Activated CD4-positive, alpha-beta memory T cell treated with anti-CD3 and anti-CD28 coated beads for 36 hours (primary cell): Measurements from ENCODE around the gene PRR5. TPM values are rescaled to one million over a fixed set of nuclear protein-coding genes. Genes with fewer than 3 reads are reported as not detected.

Experiments used
- CTCF ChIA-PET: fragments of 350-600 bp; sonication (Branson Sonifier 250); formaldehyde crosslinking; loops from one replicate; lab custom pipeline; 2021; ENCODE audit warnings: antibody characterized with exemption, inconsistent platforms; lab: Charles Lee
- POLR2A ChIA-PET: fragments of 350-600 bp; sonication (Branson Sonifier 250); formaldehyde crosslinking; loops from one replicate; lab custom pipeline; 2021; ENCODE audit warnings: antibody characterized with exemption; lab: Charles Lee
- DNase-seq: peaks from one replicate; pipeline ENCODE4 v3.0.0-alpha.2; 2020
- H3K27ac Mint-ChIP-seq: one replicate; pipeline ENCODE4 v1.8.0; 2021; ENCODE audit warnings: mixed read lengths
- H3K27me3 Mint-ChIP-seq: one replicate; pipeline ENCODE4 v1.8.0; 2021; ENCODE audit warnings: mixed read lengths
- H3K36me3 Mint-ChIP-seq: one replicate; pipeline ENCODE4 v1.8.0; 2021; ENCODE audit warnings: mixed read lengths
- H3K4me1 Mint-ChIP-seq: one replicate; pipeline ENCODE4 v1.8.0; 2021; ENCODE audit warnings: low read depth, mixed read lengths
- H3K4me3 Mint-ChIP-seq: one replicate; pipeline ENCODE4 v1.8.0; 2021; ENCODE audit warnings: mild to moderate bottlenecking, mixed read lengths
- H3K9me3 Mint-ChIP-seq: one replicate; pipeline ENCODE4 v1.8.0; 2021; ENCODE audit warnings: mixed read lengths
- intact Hi-C: fragments of 100-400 bp; cut with micrococcal nuclease; formaldehyde crosslinking; loops from one replicate; pipeline ENCODE4 v1.15.1; 2023
- total RNA-seq, 2 experiments: library from RNA; stranded (reverse); gene quantifications; one replicate each; pipeline ENCODE4 v1.2.3, GENCODE V29; 2021

The PRR5 gene
- total RNA-seq, 2 experiments from 2014 or later = 10.3 to 11.8 TPM

- POLR2A ChIA-PET = no interaction called here
- no peak overlapping the region for H3K27ac Mint-ChIP-seq
Observed at GRCh38 chr22:44709881-44710392, 7.9 kb downstream of the PRR5 start.

GRCh38 chr22:44710474-44711240, 8.7 kb downstream of the PRR5 start:
- intact Hi-C loops = no loop called here
- Mint-ChIP-seq H3K4me3 (no peak overlapping the region), H3K36me3 (no peaks in the 10 kb centered on the region)

More at GRCh38 chr22:44709881-44710392, 7.9 kb downstream of the PRR5 start:
- no peaks in the 10 kb centered on the region for H3K27me3 Mint-ChIP-seq
- H3K4me3 Mint-ChIP-seq = no peak overlapping the region
- intact Hi-C loops = no loop called here
- H3K9me3 Mint-ChIP-seq = no peaks in the 10 kb centered on the region
- H3K36me3 Mint-ChIP-seq = no peaks in the 10 kb centered on the region
- H3K4me1 Mint-ChIP-seq = peaks cover 11% of the 10 kb centered on the region
- CTCF ChIA-PET = interaction anchor here (0.6 kb wide), 1 partner anchor 67 kb away, joined by 3 read pairs; no protein-coding TSS in a partner anchor
- no peak for DNase-seq

GRCh38 chr22:44711241-44711560, 9.2 kb downstream of the PRR5 start:
- Mint-ChIP-seq H3K9me3 (no peaks in the 10 kb centered on the region), H3K27me3 (no peaks in the 10 kb centered on the region), H3K27ac (no peak overlapping the region), H3K4me3 (no peak overlapping the region), H3K4me1 (peaks cover 11% of the 10 kb centered on the region), H3K36me3 (no peaks in the 10 kb centered on the region)
- no peak for DNase-seq
- ChIA-PET POLR2A (no interaction called here), CTCF (interaction anchor here (1.2 kb wide), 1 partner anchor 13 kb away, joined by 4 read pairs; no protein-coding TSS in a partner anchor)
- intact Hi-C loops = no loop called here

More at GRCh38 chr22:44710474-44711240, 8.7 kb downstream of the PRR5 start:
- H3K9me3 Mint-ChIP-seq = no peaks in the 10 kb centered on the region
- CTCF ChIA-PET = interaction anchor here (0.6 to 1.2 kb wide), 2 partner anchors 13 to 67 kb away, joined by 3 to 4 read pairs; no protein-coding TSS in a partner anchor
- peak; percentile 21 for DNase-seq
- POLR2A ChIA-PET = no interaction called here
- H3K27me3 Mint-ChIP-seq = no peaks in the 10 kb centered on the region
- H3K27ac Mint-ChIP-seq = no peak overlapping the region
- peaks cover 11% of the 10 kb centered on the region for H3K4me1 Mint-ChIP-seq

- no peaks in the 10 kb centered on the region for H3K27me3 Mint-ChIP-seq
- intact Hi-C loops = no loop called here
- ChIA-PET POLR2A (no interaction called here), CTCF (interaction anchor here (1.2 to 1.6 kb wide), 3 partner anchors 14 to 24 kb away, joined by 4 read pairs; no protein-coding TSS in a partner anchor)
- no peaks in the 10 kb centered on the region for H3K36me3 Mint-ChIP-seq
- DNase-seq = no peak
- H3K9me3 Mint-ChIP-seq = no peaks in the 10 kb centered on the region
- H3K27ac Mint-ChIP-seq = no peak overlapping the region
- peaks cover 11% of the 10 kb centered on the region for H3K4me1 Mint-ChIP-seq
- H3K4me3 Mint-ChIP-seq = no peak overlapping the region
Observed at GRCh38 chr22:44711690-44712555, 9.9 kb downstream of the PRR5 start.

GRCh38 chr22:44712962-44713361, 11.0 kb downstream of the PRR5 start:
- Mint-ChIP-seq H3K4me3 (no peak overlapping the region), H3K9me3 (no peaks in the 10 kb centered on the region), H3K4me1 (peaks cover 11% of the 10 kb centered on the region), H3K36me3 (no peaks in the 10 kb centered on the region), H3K27ac (no peak overlapping the region), H3K27me3 (no peaks in the 10 kb centered on the region)
- POLR2A ChIA-PET = no interaction called here
- no peak for DNase-seq
- intact Hi-C loops = no loop called here
- CTCF ChIA-PET = interaction anchor here (1.2 to 1.6 kb wide), 3 partner anchors 15 to 28 kb away, joined by 4 read pairs; no protein-coding TSS in a partner anchor

GRCh38 chr22:44714703-44715350, 12.8 kb downstream of the PRR5 start:
- POLR2A ChIA-PET = interaction anchor here (0.6 kb wide), 1 partner anchor 83 kb away, joined by 3 read pairs; no protein-coding TSS in a partner anchor
- no peaks in the 10 kb centered on the region for H3K36me3 Mint-ChIP-seq
- H3K9me3 Mint-ChIP-seq = no peaks in the 10 kb centered on the region
- CTCF ChIA-PET = no interaction called here
- H3K4me3 Mint-ChIP-seq = no peak overlapping the region
- peaks cover 13% of the 10 kb centered on the region for H3K4me1 Mint-ChIP-seq
- intact Hi-C loops = no loop called here
- H3K27ac Mint-ChIP-seq = no peak overlapping the region
- H3K27me3 Mint-ChIP-seq = no peaks in the 10 kb centered on the region
- no peak for DNase-seq

- intact Hi-C loops = no loop called here
- Mint-ChIP-seq H3K4me3 (no peak overlapping the region), H3K27me3 (no peaks in the 10 kb centered on the region), H3K36me3 (no peaks in the 10 kb centered on the region), H3K9me3 (no peaks in the 10 kb centered on the region), H3K27ac (no peak overlapping the region), H3K4me1 (peaks cover 7% of the 10 kb centered on the region)
- DNase-seq = no peak
- POLR2A ChIA-PET = no interaction called here
- CTCF ChIA-PET = interaction anchor here (0.6 to 3.1 kb wide), 3 partner anchors 20 to 1487 kb away, joined by 5 to 10 read pairs (median 5); no protein-coding TSS in a partner anchor
Observed at GRCh38 chr22:44718418-44718817, 16.4 kb downstream of the PRR5 start.

GRCh38 chr22:44719586-44720368, 17.8 kb downstream of the PRR5 start:
- H3K4me3 Mint-ChIP-seq = no peak overlapping the region
- no peaks in the 10 kb centered on the region for H3K36me3 Mint-ChIP-seq
- ChIA-PET CTCF (interaction anchor here (0.7 to 3.1 kb wide), 4 partner anchors 15 to 90 kb away, joined by 3 to 10 read pairs (median 6); no protein-coding TSS in a partner anchor), POLR2A (no interaction called here)
- intact Hi-C loops = no loop called here
- no peaks in the 10 kb centered on the region for H3K9me3 Mint-ChIP-seq
- DNase-seq = no peak
- H3K4me1 Mint-ChIP-seq = peaks cover 7% of the 10 kb centered on the region
- H3K27ac Mint-ChIP-seq = no peak overlapping the region
- no peaks in the 10 kb centered on the region for H3K27me3 Mint-ChIP-seq

GRCh38 chr22:44721213-44721612, 19.2 kb downstream of the PRR5 start:
- H3K36me3 Mint-ChIP-seq = no peaks in the 10 kb centered on the region
- H3K27me3 Mint-ChIP-seq = no peaks in the 10 kb centered on the region
- intact Hi-C loops = no loop called here
- ChIA-PET CTCF (interaction anchor here (3.1 kb wide), 1 partner anchor 37 kb away, joined by 10 read pairs; no protein-coding TSS in a partner anchor), POLR2A (no interaction called here)
- peaks cover 7% of the 10 kb centered on the region for H3K4me1 Mint-ChIP-seq
- DNase-seq = no peak
- H3K9me3 Mint-ChIP-seq = no peaks in the 10 kb centered on the region
- H3K4me3 Mint-ChIP-seq = no peak overlapping the region
- H3K27ac Mint-ChIP-seq = no peak overlapping the region

- no peak overlapping the region for H3K4me3 Mint-ChIP-seq
- no peaks in the 10 kb centered on the region for H3K9me3 Mint-ChIP-seq
- ChIA-PET POLR2A (no interaction called here), CTCF (interaction anchor here (0.6 kb wide), 1 partner anchor 1113 kb away, joined by 3 read pairs; no protein-coding TSS in a partner anchor)
- peaks cover 3% of the 10 kb centered on the region for H3K36me3 Mint-ChIP-seq
- H3K4me1 Mint-ChIP-seq = peaks cover 7% of the 10 kb centered on the region
- H3K27ac Mint-ChIP-seq = no peak overlapping the region
- H3K27me3 Mint-ChIP-seq = no peaks in the 10 kb centered on the region
- intact Hi-C loops = no loop called here
- DNase-seq = no peak
Observed at GRCh38 chr22:44722611-44723010, 20.6 kb downstream of the PRR5 start.

GRCh38 chr22:44723801-44724200, 21.8 kb downstream of the PRR5 start:
- H3K36me3 Mint-ChIP-seq = peaks cover 3% of the 10 kb centered on the region
- ChIA-PET CTCF (no interaction called here), POLR2A (no interaction called here)
- H3K4me1 Mint-ChIP-seq = peaks cover 1% of the 10 kb centered on the region
- intact Hi-C loops = no loop called here
- no peak overlapping the region for H3K4me3 Mint-ChIP-seq
- no peak overlapping the region for H3K27ac Mint-ChIP-seq
- H3K27me3 Mint-ChIP-seq = no peaks in the 10 kb centered on the region
- no peaks in the 10 kb centered on the region for H3K9me3 Mint-ChIP-seq
- no peak for DNase-seq
